Activated T-helper 17 cell treated with anti-CD3 and anti-CD28 coated beads, Interleukin-2, amount 50 U/mL, for 72 hours (primary cell): ENCODE data around the gene MED29. TPM values are rescaled to one million over a fixed set of nuclear protein-coding genes. Genes with fewer than 3 reads are reported as not detected.

Source experiments
- ATAC-seq: fragments of 150-1000 bp; cut with Tn5 transposase; replicated peaks from 2 replicates; pipeline ENCODE4 v1.10.0; 2021; ENCODE audit warnings: mild to moderate bottlenecking, moderate library complexity
- H3K27ac Mint-ChIP-seq: one replicate; pipeline ENCODE4 v1.8.0; 2022; ENCODE audit warnings: mixed read lengths
- H3K27me3 Mint-ChIP-seq: one replicate; pipeline ENCODE4 v1.8.0; 2022; ENCODE audit warnings: mixed read lengths
- H3K36me3 Mint-ChIP-seq: one replicate; pipeline ENCODE4 v1.8.0; 2022; ENCODE audit warnings: low read depth, mild to moderate bottlenecking, mixed read lengths
- H3K4me1 Mint-ChIP-seq: one replicate; pipeline ENCODE4 v1.8.0; 2022; ENCODE audit warnings: mixed read lengths
- H3K4me3 Mint-ChIP-seq: one replicate; pipeline ENCODE4 v1.8.0; 2022; ENCODE audit warnings: mild to moderate bottlenecking, mixed read lengths
- H3K9me3 Mint-ChIP-seq: one replicate; pipeline ENCODE4 v1.8.0; 2022; ENCODE audit warnings: mixed read lengths
- total RNA-seq, 2 donors: library from RNA; stranded (reverse); gene quantifications; one replicate each; pipeline ENCODE4 v1.2.3, GENCODE V29; 2022

MED29 gene
- total RNA-seq, 2 donors from 2014 or later: 24.6 to 27.7 TPM

GRCh38 chr19:39417463-39418181, 26.4 kb downstream of the MED29 start:
- no peak for ATAC-seq
- Mint-ChIP-seq H3K36me3 (peaks cover 51% of the 10 kb centered on the region), H3K9me3 (no peaks in the 10 kb centered on the region), H3K27ac (no peak overlapping the region), H3K4me3 (no peak overlapping the region), H3K27me3 (no peaks in the 10 kb centered on the region), H3K4me1 (peaks cover 12% of the 10 kb centered on the region)

DNA sequence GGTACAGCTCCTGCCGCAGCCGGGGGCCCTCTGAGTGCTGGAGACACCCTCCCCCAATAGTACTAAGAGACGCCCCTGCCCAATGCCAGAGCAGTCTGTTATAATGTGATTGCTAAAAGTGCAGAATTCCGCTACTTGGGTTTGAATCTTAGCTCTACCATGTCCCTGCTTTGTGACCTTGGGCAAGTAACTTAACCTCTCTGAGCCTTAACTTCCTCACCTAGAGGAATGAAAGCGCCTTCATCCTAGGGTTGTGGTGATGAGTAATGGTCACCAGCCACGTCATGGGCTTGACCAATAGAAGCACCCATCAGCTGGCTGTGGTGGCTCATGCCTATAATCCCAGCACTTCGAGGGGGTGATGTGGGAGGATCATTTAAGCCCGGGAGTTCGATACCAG, 27.8 kb downstream of the MED29 start:
- peak overlapping the region; percentile 6 for H3K27ac Mint-ChIP-seq
- no peaks in the 10 kb centered on the region for H3K9me3 Mint-ChIP-seq
- peaks cover 9% of the 10 kb centered on the region for H3K4me1 Mint-ChIP-seq
- no peak overlapping the region for H3K4me3 Mint-ChIP-seq
- no peak for ATAC-seq
- no peaks in the 10 kb centered on the region for H3K27me3 Mint-ChIP-seq
- peaks cover 54% of the 10 kb centered on the region for H3K36me3 Mint-ChIP-seq

DNA sequence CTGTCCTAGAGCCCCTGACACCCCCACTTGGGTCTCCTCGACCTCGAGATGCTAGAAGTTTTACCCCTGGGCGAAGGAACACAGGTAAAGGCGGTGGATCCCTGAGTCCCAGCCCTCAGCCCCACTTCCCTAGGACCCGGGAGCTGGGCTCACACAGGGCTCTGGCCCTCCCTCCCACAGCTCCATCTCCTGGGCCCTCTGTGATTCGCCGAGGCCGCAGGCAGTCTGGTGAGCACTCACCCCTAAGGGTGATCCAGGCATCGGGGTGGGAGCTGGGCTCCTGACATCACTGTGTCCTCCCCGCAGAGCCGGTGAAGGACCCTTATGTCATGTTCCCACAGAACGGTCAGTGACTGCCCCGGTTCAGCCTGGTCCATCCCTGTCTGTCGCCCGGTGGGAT, 29.6 kb downstream of the MED29 start:
- no peak for ATAC-seq
- Mint-ChIP-seq H3K4me1 (no peaks in the 10 kb centered on the region), H3K27me3 (no peaks in the 10 kb centered on the region), H3K4me3 (no peak overlapping the region), H3K27ac (no peak overlapping the region), H3K9me3 (no peaks in the 10 kb centered on the region), H3K36me3 (peaks cover 48% of the 10 kb centered on the region)

DNA sequence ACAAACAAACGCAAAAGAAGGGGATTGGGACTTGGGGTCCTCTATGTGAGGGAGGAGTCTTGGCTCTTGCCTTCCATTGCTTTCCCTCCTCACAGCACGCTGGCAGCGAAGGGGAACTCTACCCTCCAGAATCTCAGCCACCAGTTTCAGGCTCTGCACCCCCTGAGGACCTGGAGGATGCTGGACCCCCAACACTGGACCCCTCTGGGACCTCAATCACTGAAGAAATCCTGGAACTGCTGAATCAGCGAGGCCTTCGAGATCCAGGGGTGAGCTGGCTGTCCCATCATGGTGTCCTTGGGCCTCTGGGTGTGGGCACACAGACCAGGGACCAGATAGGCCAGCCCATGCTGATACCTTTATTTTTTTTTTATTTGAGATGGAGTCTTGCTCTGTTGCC, 30.8 kb downstream of the MED29 start:
- H3K9me3 Mint-ChIP-seq: no peaks in the 10 kb centered on the region
- no peak for ATAC-seq
- peaks cover 48% of the 10 kb centered on the region for H3K36me3 Mint-ChIP-seq
- H3K4me3 Mint-ChIP-seq: no peak overlapping the region
- peaks cover 4% of the 10 kb centered on the region for H3K4me1 Mint-ChIP-seq
- no peak overlapping the region for H3K27ac Mint-ChIP-seq
- H3K27me3 Mint-ChIP-seq: no peaks in the 10 kb centered on the region

DNA sequence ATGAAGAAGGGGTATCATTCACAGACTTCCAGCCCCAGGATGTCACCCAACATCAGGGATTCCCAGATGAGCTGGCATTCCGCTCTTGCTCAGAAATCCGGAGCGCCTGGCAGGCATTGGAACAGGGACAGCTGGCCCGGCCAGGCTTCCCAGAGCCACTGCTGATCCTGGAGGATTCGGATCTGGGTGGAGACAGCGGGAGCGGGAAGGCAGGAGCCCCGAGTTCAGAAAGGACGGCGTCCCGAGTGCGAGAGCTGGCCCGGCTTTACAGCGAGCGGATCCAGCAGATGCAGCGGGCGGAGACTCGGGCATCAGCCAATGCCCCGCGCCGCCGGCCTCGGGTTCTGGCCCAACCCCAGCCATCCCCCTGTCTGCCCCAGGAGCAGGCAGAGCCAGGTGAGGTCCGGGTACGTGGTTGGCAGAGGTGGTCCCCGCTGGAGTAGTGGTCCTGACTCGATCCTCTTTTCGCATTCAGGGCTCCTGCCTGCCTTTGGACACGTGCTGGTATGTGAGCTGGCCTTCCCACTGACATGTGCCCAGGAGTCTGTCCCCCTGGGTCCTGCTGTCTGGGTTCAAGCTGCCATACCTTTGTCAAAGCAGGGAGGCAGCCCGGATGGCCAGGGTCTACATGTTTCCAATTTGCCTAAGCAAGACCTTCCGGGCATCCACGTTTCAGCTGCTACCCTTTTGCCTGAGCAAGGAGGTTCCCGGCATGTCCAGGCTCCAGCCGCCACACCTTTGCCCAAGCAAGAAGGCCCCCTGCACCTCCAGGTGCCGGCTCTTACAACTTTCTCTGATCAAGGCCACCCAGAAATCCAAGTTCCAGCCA, 32.3 kb downstream of the MED29 start:
- H3K27me3 Mint-ChIP-seq: no peaks in the 10 kb centered on the region
- peak overlapping the region; percentile 48 for H3K27ac Mint-ChIP-seq
- no peak for ATAC-seq
- peaks cover 34% of the 10 kb centered on the region for H3K36me3 Mint-ChIP-seq
- H3K4me1 Mint-ChIP-seq: peaks cover 4% of the 10 kb centered on the region
- no peaks in the 10 kb centered on the region for H3K9me3 Mint-ChIP-seq
- H3K4me3 Mint-ChIP-seq: no peak overlapping the region

DNA sequence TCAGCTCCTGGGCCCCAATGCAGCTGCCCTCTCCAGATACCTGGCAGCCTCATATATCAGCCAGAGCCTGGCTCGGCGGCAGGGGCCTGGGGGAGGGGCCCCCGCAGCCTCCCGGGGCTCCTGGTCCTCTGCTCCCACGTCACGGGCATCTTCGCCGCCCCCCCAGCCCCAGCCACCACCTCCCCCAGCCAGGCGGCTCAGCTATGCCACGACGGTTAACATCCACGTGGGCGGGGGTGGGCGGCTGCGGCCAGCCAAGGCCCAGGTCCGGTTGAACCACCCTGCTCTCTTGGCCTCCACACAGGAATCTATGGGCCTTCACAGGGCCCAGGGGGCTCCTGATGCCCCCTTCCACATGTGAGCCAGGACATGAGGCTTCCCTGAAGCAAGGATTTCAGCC, 33.8 kb downstream of the MED29 start:
- no peaks in the 10 kb centered on the region for H3K9me3 Mint-ChIP-seq
- H3K27ac Mint-ChIP-seq: no peak overlapping the region
- H3K36me3 Mint-ChIP-seq: peaks cover 24% of the 10 kb centered on the region
- no peak for ATAC-seq
- no peak overlapping the region for H3K4me3 Mint-ChIP-seq
- H3K4me1 Mint-ChIP-seq: peaks cover 4% of the 10 kb centered on the region
- no peaks in the 10 kb centered on the region for H3K27me3 Mint-ChIP-seq

DNA sequence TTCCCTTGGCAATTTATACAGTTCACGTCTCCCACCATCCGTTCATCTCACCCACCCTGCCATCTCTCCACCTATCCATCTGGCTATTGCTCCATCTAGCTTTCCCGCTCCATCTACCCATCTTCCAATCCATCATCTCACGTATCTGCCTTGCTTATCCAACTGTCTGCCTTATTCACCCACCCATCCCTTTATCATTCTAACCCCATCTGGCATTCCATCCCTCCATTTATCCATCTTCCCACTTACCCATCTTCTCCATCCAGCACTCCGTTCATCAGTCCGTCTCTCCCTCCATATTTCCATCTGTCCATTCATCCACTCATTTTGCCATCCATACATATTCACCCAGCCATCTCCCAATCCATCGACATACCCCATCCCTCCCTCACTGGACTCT, 34.6 kb downstream of the MED29 start:
- Mint-ChIP-seq H3K36me3 (peaks cover 21% of the 10 kb centered on the region), H3K9me3 (no peaks in the 10 kb centered on the region), H3K4me1 (peaks cover 8% of the 10 kb centered on the region), H3K4me3 (no peak overlapping the region), H3K27me3 (no peaks in the 10 kb centered on the region), H3K27ac (peak overlapping the region; percentile 2)
- ATAC-seq: no peak

- Mint-ChIP-seq H3K27me3 (no peaks in the 10 kb centered on the region), H3K4me3 (no peak overlapping the region), H3K4me1 (peaks cover 8% of the 10 kb centered on the region), H3K36me3 (peaks cover 25% of the 10 kb centered on the region), H3K27ac (peak overlapping the region; percentile 2), H3K9me3 (no peaks in the 10 kb centered on the region)
- no peak for ATAC-seq
Measured at GRCh38 chr19:39426170-39426569, 35.0 kb downstream of the MED29 start.

DNA sequence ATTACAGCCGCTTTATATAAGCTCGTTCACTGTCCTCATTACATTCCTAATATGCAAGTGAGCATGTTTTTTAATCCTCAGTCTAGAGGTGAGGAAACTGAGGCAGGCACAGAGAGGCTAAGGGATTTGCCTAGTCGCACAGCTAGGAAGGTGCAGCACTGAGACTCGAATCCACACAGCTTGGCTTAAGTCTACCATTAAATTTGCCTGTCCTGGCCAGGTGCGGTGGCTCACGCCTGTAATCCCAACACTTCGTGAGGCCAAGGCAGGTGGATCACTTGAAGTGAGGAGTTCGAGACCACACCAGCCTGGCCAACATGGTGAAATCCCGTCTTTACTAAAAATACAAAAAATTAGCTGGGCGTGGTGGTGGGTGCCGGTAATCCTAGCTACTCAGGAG, 36.5 kb downstream of the MED29 start:
- no peak overlapping the region for H3K27ac Mint-ChIP-seq

GRCh38 chr19:39428283-39429112, 37.3 kb downstream of the MED29 start:
- Mint-ChIP-seq H3K36me3 (peaks cover 40% of the 10 kb centered on the region), H3K9me3 (no peaks in the 10 kb centered on the region), H3K27me3 (no peaks in the 10 kb centered on the region), H3K27ac (peak overlapping the region; percentile 41), H3K4me1 (peaks cover 15% of the 10 kb centered on the region), H3K4me3 (no peak overlapping the region)
- no peak for ATAC-seq

More for the DNA sequence above, 36.5 kb downstream of the MED29 start:
- no peaks in the 10 kb centered on the region for H3K27me3 Mint-ChIP-seq
- no peaks in the 10 kb centered on the region for H3K9me3 Mint-ChIP-seq
- H3K36me3 Mint-ChIP-seq: peaks cover 36% of the 10 kb centered on the region
- no peak overlapping the region for H3K4me3 Mint-ChIP-seq
- peaks cover 8% of the 10 kb centered on the region for H3K4me1 Mint-ChIP-seq
- ATAC-seq: no peak

DNA sequence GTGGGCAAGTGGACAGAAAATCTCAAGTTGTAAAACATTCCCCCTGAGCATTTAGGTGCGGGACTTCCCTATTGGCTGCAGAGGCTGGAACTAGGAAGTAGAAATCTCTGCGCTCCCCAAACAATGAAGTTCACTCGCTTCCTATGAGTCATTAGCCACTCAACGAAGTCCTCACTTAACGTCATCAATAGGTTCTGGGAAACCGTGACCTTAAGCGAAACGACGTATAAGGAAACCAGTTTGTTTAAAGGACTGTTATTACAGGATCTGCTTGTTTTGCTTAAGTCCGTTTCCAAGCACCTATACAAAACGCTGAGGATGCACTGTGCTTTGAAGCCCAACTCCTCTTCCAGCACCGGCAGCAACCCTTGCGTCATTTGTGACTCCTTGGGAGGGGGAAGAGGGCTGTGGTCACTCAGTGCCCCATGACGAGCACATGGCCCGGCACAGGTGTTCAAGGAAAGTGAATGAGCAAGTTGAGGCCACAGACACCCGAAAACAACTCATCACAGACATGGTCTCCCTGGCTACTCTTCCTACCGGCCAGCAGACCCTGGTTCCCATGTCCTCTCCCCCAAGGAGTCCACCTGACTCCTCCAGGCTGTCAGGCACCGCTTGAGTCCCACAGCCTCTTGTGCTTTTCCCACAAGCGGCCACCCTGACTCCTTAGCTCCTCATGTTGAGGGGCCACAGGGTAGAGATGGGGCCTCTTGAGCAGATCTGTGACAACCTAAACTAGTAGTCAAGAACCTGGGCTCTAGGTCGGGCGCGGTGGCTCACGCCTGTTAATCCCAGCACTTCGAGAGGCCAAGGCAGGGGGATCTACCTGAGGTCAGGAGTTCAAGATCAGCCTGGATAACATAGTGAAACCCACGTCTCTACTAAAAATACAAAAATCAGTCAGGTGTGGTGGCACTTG, 39.8 kb downstream of the MED29 start:
- peak; percentile 86 for ATAC-seq
- Mint-ChIP-seq H3K4me3 (peak overlapping the region; percentile 100), H3K9me3 (no peaks in the 10 kb centered on the region), H3K36me3 (peaks cover 54% of the 10 kb centered on the region), H3K27ac (peak overlapping the region; percentile 100), H3K4me1 (peaks cover 29% of the 10 kb centered on the region), H3K27me3 (no peaks in the 10 kb centered on the region)

DNA sequence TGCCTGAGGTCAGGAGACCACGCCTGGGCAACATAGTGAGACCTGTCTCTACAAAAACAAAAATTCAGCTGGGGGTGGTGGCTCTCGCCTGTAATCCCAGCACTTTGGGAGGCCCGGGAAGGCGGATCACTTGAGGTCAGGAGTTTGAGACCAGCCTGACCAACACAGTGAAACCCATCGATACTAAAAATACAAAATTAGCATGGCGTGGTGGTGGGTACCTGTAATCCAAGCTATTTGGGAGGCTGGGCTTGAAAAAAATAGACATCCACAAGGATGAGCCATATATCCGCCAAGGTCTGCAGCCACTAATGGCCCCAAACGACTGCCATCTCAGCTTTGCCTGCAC, 41.5 kb downstream of the MED29 start:
- Mint-ChIP-seq H3K36me3 (peaks cover 61% of the 10 kb centered on the region), H3K27ac (peak overlapping the region; percentile 100), H3K4me3 (peak overlapping the region; percentile 100), H3K4me1 (peaks cover 36% of the 10 kb centered on the region), H3K27me3 (no peaks in the 10 kb centered on the region), H3K9me3 (no peaks in the 10 kb centered on the region)
- no peak for ATAC-seq

DNA sequence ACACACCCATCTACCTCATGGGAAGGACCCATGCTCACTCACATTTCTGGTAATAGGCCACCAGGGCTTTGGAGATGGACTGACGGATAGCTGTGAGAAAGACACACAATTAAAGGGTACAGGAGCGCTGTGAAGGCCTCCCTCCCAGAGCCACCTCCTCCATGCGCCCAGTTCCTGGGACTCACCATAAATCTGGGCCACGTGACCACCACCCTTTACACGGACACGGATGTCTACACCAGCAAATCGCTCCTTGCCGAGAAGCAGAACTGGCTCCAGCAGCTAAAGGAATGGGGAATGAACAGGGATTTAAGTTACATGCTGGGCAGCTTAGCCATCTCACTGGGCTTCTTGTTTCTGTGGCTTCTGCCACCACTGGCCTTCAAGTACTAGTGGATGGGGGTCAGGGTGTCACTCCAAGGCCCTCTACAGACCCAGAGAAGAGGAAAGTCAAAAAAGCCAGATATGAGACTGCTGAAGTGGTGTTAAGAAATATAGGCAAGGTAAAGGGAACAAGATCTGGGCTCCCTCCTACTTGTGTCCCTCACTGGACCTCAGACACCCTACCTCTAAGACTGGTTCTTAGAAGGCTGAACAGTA, 42.4 kb downstream of the MED29 start:
- Mint-ChIP-seq H3K4me1 (peaks cover 36% of the 10 kb centered on the region), H3K27me3 (no peaks in the 10 kb centered on the region), H3K9me3 (no peaks in the 10 kb centered on the region), H3K4me3 (peak overlapping the region; percentile 100), H3K27ac (peak overlapping the region; percentile 100), H3K36me3 (peaks cover 61% of the 10 kb centered on the region)
- ATAC-seq: no peak
